Endothelial cell (in vitro differentiated cells): ENCODE results near the gene CEACAM7. TPM values are rescaled to one million over a fixed set of nuclear protein-coding genes. Genes with fewer than 3 reads are reported as not detected.
"Not testable (repeated sequence)": the region's sequence is repeated elsewhere in the genome, so short reads cannot be mapped to it uniquely, and the experiment has no call there.

Experiments used
- DNase-seq: peaks from one replicate; pipeline ENCODE4 v3.0.0; 2021; ENCODE audit warnings: low spot score
- H3K27ac Mint-ChIP-seq: one replicate; pipeline ENCODE4 v1.8.0; 2021; ENCODE audit warnings: mixed read lengths, inconsistent platforms; ENCODE audit not compliant: unreplicated experiment
- H3K27me3 Mint-ChIP-seq: one replicate; pipeline ENCODE4 v1.8.0; 2021; ENCODE audit warnings: mild to moderate bottlenecking, moderate library complexity, mixed read lengths, inconsistent platforms; ENCODE audit not compliant: unreplicated experiment
- H3K36me3 Mint-ChIP-seq: one replicate; pipeline ENCODE4 v1.8.0; 2021; ENCODE audit warnings: mild to moderate bottlenecking, low read depth, mixed read lengths, inconsistent platforms; ENCODE audit not compliant: unreplicated experiment
- H3K4me1 Mint-ChIP-seq: one replicate; pipeline ENCODE4 v1.8.0; 2021; ENCODE audit warnings: mild to moderate bottlenecking, mixed read lengths, inconsistent platforms; ENCODE audit not compliant: unreplicated experiment
- H3K4me3 Mint-ChIP-seq: one replicate; pipeline ENCODE4 v1.8.0; 2021; ENCODE audit warnings: mild to moderate bottlenecking, mixed read lengths, inconsistent platforms; ENCODE audit not compliant: unreplicated experiment
- H3K9me3 Mint-ChIP-seq: one replicate; pipeline ENCODE4 v1.8.0; 2021; ENCODE audit warnings: mixed read lengths, inconsistent platforms; ENCODE audit not compliant: unreplicated experiment
- CTCF ChIP-seq: fragments of 200-600 bp; sonication (generic); IDR thresholded peaks from one replicate; pipeline ENCODE4 v1.5.0; 2021; ENCODE audit warnings: antibody characterized with exemption; ENCODE audit not compliant: unreplicated experiment
- total RNA-seq: library from RNA; stranded (reverse); fragmentation: NEBNext Ultra II Directional; extraction: Animal tissue kit (Norgen Biotek cat#: 25700); gene quantifications from one replicate; pipeline ENCODE4 v1.2.1, GENCODE V29; 2021; ENCODE audit not compliant: unreplicated experiment

Gene CEACAM7
- total RNA-seq, 1 donor from 2014 or later = not detected

DNA sequence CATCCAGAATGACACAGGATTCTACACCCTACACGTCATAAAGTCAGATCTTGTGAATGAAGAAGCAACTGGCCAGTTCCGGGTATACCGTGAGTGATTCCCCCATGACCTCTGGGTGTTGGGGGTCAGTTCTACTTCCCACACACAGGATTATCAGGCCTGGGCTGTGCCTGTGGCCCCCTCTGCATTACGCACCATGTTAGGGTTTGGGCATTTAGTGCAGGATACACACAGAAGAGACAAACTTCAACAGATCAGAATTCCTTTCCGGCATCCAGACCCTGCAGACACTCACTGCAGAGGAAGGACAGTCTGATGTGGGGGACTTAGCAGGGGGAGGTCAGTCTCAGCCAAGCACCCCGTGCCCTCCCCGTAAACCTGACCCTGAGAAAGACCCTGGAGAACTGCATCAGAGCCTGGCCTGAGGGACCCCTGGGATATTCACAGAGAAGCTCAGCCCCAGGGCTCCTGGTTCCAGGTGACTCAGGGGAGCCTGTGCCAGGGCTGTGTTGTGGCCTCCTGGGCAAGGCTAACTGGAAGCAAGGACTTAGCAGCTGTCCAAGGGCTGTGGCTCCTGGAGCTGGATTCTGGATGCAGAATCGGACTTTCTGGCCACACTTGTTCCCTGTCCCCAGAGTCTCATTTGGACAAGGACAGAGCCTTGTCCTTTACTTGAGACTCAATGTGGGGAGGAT, 22.0 kb upstream of the CEACAM7 start:
- no peak for TF ChIP-seq CTCF
- H3K4me3 Mint-ChIP-seq = no peak overlapping the region
- peaks cover 9% of the 10 kb centered on the region for H3K27me3 Mint-ChIP-seq
- no peaks in the 10 kb centered on the region for H3K36me3 Mint-ChIP-seq
- H3K27ac Mint-ChIP-seq = no peak overlapping the region
- H3K9me3 Mint-ChIP-seq = peaks cover 3% of the 10 kb centered on the region
- DNase-seq = no peak
- H3K4me1 Mint-ChIP-seq = no peaks in the 10 kb centered on the region

- H3K4me3 Mint-ChIP-seq, DNase-seq, H3K4me1 Mint-ChIP-seq, H3K9me3 Mint-ChIP-seq, H3K36me3 Mint-ChIP-seq, H3K27ac Mint-ChIP-seq: not testable (repeated sequence)
- H3K27me3 Mint-ChIP-seq = peaks cover 12% of the 10 kb centered on the region
Measured at GRCh38 chr19:41709516-41709915, 21.4 kb upstream of the CEACAM7 start.

DNA sequence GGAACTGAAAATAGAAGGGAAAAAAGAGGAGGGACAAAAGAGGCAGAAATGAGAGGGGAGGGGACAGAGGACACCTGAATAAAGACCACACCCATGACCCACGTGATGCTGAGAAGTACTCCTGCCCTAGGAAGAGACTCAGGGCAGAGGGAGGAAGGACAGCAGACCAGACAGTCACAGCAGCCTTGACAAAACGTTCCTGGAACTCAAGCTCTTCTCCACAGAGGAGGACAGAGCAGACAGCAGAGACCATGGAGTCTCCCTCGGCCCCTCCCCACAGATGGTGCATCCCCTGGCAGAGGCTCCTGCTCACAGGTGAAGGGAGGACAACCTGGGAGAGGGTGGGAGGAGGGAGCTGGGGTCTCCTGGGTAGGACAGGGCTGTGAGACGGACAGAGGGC, 20.4 kb upstream of the CEACAM7 start, which contains the start of gene CEACAM5:
TSS of gene CEACAM5 (plus strand) at position 146 of the 400 bp plus-strand sequence. CDS start at position 252, 106 bp downstream.
- no peak for TF ChIP-seq CTCF
- Mint-ChIP-seq H3K36me3 (no peaks in the 10 kb centered on the region), H3K27me3 (peaks cover 13% of the 10 kb centered on the region), H3K4me3 (no peak within 1 kb of the TSS), H3K27ac (peak within 1 kb of the TSS; percentile 25), H3K9me3 (peaks cover 3% of the 10 kb centered on the region), H3K4me1 (no peaks in the 10 kb centered on the region)
- DNase-seq = no peak

DNA sequence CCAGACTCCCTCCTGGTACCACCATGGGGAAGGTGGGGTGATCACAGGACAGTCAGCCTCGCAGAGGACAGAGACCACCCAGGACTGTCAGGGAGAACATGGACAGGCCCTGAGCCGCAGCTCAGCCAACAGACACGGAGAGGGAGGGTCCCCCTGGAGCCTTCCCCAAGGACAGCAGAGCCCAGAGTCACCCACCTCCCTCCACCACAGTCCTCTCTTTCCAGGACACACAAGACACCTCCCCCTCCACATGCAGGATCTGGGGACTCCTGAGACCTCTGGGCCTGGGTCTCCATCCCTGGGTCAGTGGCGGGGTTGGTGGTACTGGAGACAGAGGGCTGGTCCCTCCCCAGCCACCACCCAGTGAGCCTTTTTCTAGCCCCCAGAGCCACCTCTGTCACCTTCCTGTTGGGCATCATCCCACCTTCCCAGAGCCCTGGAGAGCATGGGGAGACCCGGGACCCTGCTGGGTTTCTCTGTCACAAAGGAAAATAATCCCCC, 19.9 kb upstream of the CEACAM7 start:
- Mint-ChIP-seq H3K27ac (no peak overlapping the region), H3K27me3 (peaks cover 13% of the 10 kb centered on the region), H3K9me3 (peaks cover 3% of the 10 kb centered on the region), H3K4me1 (no peaks in the 10 kb centered on the region), H3K36me3 (no peaks in the 10 kb centered on the region), H3K4me3 (no peak overlapping the region)
- no peak for DNase-seq
- no peak for TF ChIP-seq CTCF

DNA sequence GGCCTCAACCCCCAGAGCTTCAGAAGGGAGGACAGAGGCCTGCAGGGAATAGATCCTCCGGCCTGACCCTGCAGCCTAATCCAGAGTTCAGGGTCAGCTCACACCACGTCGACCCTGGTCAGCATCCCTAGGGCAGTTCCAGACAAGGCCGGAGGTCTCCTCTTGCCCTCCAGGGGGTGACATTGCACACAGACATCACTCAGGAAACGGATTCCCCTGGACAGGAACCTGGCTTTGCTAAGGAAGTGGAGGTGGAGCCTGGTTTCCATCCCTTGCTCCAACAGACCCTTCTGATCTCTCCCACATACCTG, 19.4 kb upstream of the CEACAM7 start:
- Mint-ChIP-seq H3K27me3 (peaks cover 13% of the 10 kb centered on the region), H3K4me1 (no peaks in the 10 kb centered on the region), H3K4me3 (no peak overlapping the region), H3K9me3 (peaks cover under 1% of the 10 kb centered on the region), H3K36me3 (no peaks in the 10 kb centered on the region), H3K27ac (no peak overlapping the region)
- no peak for TF ChIP-seq CTCF
- DNase-seq = no peak
